ENCODE results near the gene OR8B3. TPM values are rescaled to one million over a fixed set of nuclear protein-coding genes. Genes with fewer than 3 reads are reported as not detected.

Gene OR8B3
- total and polyA plus RNA-seq, 10 of the 15 experiments (the other 5 are each of a cell fraction or from before 2014, with no cell fraction given): not detected

DNA sequence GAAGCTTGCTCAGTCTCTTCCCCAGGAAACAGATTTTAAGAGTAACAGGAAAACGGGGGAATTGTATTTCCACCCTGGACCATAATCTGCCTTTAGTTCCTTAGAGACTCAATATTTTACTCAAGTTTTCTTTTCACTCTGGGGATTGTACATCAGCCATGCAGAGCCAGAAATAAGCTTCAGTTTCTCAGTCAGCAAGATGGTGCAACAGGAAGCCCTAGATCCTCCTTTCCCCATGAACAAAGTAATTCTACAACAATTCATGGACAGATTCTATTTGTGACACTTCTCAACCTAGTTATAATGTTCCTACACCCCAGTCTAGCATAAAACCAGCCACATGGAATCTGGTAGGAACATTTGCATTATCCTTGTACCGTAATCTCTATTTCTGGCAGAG, 39.3 kb downstream of the OR8B3 start:
- BruUV-seq (replicated peaks): no TSS peak

More for the DNA sequence above, 39.3 kb downstream of the OR8B3 start:
- SMC1A ChIA-PET (ENCODE audit: uncharacterized antibody, unreplicated experiment): interaction anchor here (0.7 kb wide), 1 partner anchor 12 kb away, joined by 3 read pairs; no protein-coding TSS in a partner anchor
- no peaks in the 10 kb centered on the region for H3K9me3 ChIP-seq (replicated peaks; ENCODE audit: control insufficient read depth, insufficient read depth, low read length)
- no peaks in the 10 kb centered on the region for H4K20me1 ChIP-seq (ENCODE audit: control insufficient read depth, insufficient read depth)
- no peaks in the 10 kb centered on the region for H3K79me2 ChIP-seq (ENCODE audit: control insufficient read depth, insufficient read depth, low read length)
- H3K9ac ChIP-seq (ENCODE audit: control insufficient read depth, insufficient read depth, low read length): no peak overlapping the region
- in situ Hi-C loops (cut with MboI) (no loop called here), intact Hi-C loops (cut with micrococcal nuclease; ENCODE audit: unreplicated experiment) (no loop called here)
- ATAC-seq: no peak
- H3K4me1 ChIP-seq (ENCODE audit: control insufficient read depth, insufficient read depth, low read length): no peaks in the 10 kb centered on the region
- no peak overlapping the region for H3K4me3 ChIP-seq
- no peaks in the 10 kb centered on the region for H3K36me3 ChIP-seq (ENCODE audit: control insufficient read depth in 2 of 2, insufficient read depth in 2 of 2, low read length in 1 of 2)
- H2AFZ ChIP-seq (ENCODE audit: control insufficient read depth, low read depth, low read length): no peak overlapping the region
- WGBS (ENCODE audit: insufficient coverage, insufficient replicate concordance, low lambda C conversion rate, missing lambda C conversion rate): 0% methylated on average over 2 of the region's 2 CpGs
- no peak for FAIRE-seq
- CTCF ChIA-PET: no interaction called here
- RAD21 ChIA-PET (ENCODE audit: unreplicated experiment): no interaction called here
- no peak overlapping the region for H3K4me2 ChIP-seq (ENCODE audit: control insufficient read depth, insufficient read depth)
- TF ChIP-seq PAX8 (IDR thresholded peaks at IDR 0.05) (no peak), BACH1 (IDR thresholded peaks at IDR 0.05; ENCODE audit: borderline replicate concordance) (no peak), WRNIP1 (IDR thresholded peaks at IDR 0.05; ENCODE audit: borderline replicate concordance, low read depth, low read length) (no peak), TAF1 (IDR thresholded peaks at IDR 0.05; ENCODE audit: borderline replicate concordance, low read depth, low read length) (no peak), NFYB (IDR thresholded peaks at IDR 0.05; ENCODE audit: insufficient read depth, low read depth, low read length) (no peak), ZBTB4 (CRISPR knock-in tag; IDR thresholded peaks at IDR 0.05) (no peak), YY1 (IDR thresholded peaks at IDR 0.05; ENCODE audit: low read depth, low read length) (no peak), MYB (IDR thresholded peaks at IDR 0.05; ENCODE audit: borderline replicate concordance, low read depth, low read length) (no peak), CEBPB (IDR thresholded peaks at IDR 0.05; ENCODE audit: borderline replicate concordance in 1 of 2, low read depth in 2 of 2, low read length in 2 of 2) (no peak)
- no peak for DNase-seq (ENCODE audit: low read depth, low spot score)
- H3K27ac ChIP-seq (ENCODE audit: control insufficient read depth, insufficient read depth): no peak overlapping the region
- POLR2A ChIA-PET: no interaction called here
- no peaks in the 10 kb centered on the region; a peak in 1 of 4 replicates for H3K27me3 ChIP-seq (replicated peaks in 1 of 2; ENCODE audit: control insufficient read depth in 2 of 2, insufficient read depth in 2 of 2, low read length in 1 of 2)

Data from GM12878 (cell line).